ENCODE results near the gene ADAR. TPM values are rescaled to one million over a fixed set of nuclear protein-coding genes. Genes with fewer than 3 reads are reported as not detected.

Gene ADAR
- total RNA-seq, 1 experiment from 2014 or later = 221 TPM

GRCh38 chr1:154558720-154559465 is 49.1 kb downstream of the ADAR start (continued):
- TF ChIP-seq ZNF512 (CRISPR knock-in tag; IDR thresholded peaks at IDR 0.05; ENCODE audit: borderline replicate concordance) (0 out of 2 replicates have a peak, but pooled peaks have one; percentile 74), ZNF219 (CRISPR knock-in tag; IDR thresholded peaks at IDR 0.05; ENCODE audit: borderline replicate concordance) (peak; percentile 92), ZNF263 (CRISPR knock-in tag; IDR thresholded peaks at IDR 0.05; ENCODE audit: low read depth) (0 out of 2 replicates have a peak, but pooled peaks have one; percentile 46), CREM (CRISPR knock-in tag; IDR thresholded peaks at IDR 0.05) (peak; percentile 94), MAX (CRISPR knock-in tag; IDR thresholded peaks at IDR 0.05) (peak; percentile 100), USF2 (CRISPR knock-in tag; IDR thresholded peaks at IDR 0.05) (peak; percentile 97), ELF4 (CRISPR knock-in tag; IDR thresholded peaks at IDR 0.05; ENCODE audit: low read depth) (peak; percentile 75; the same call in 1 of the 2 replicates), EMX1 (CRISPR knock-in tag; IDR thresholded peaks at IDR 0.05) (0 out of 2 replicates have a peak, but pooled peaks have one; percentile 44), CREB1 (CRISPR knock-in tag; IDR thresholded peaks at IDR 0.05) (peak; percentile 95), FOXK1 (CRISPR knock-in tag; IDR thresholded peaks at IDR 0.05) (peak; percentile 98), AFF4 (CRISPR knock-in tag; IDR thresholded peaks at IDR 0.05; ENCODE audit: borderline replicate concordance) (peak; percentile 95; the same call in 1 of the 2 replicates), SMAD4 (CRISPR knock-in tag; IDR thresholded peaks at IDR 0.05) (peak; percentile 47; the same call in 1 of the 2 replicates), JAZF1 (CRISPR knock-in tag; IDR thresholded peaks at IDR 0.05) (no peak)

GRCh38 chr1:154557939-154558719 is 49.9 kb downstream of the ADAR start, which contains the start of gene UBE2Q1:
Gene UBE2Q1 (minus strand): TSS chr1:154558662. CDS start chr1:154558553, 109 bp downstream.
- no peak for TF ChIP-seq ZNF423 (CRISPR knock-in tag; IDR thresholded peaks at IDR 0.05)
- peak within 1 kb of the TSS; percentile 89 for H3K27ac Mint-ChIP-seq
- H3K27me3 Mint-ChIP-seq (ENCODE audit: low read depth) = no peaks in the 10 kb centered on the region
- ATAC-seq = no peak
- CTCF ChIA-PET = interaction anchor here (0.5 to 2.1 kb wide), 5 partner anchors 12 to 320 kb away, joined by 3 to 14 read pairs (median 7); no protein-coding TSS in a partner anchor
- peak; percentile 38 for DNase-seq (ENCODE audit: low spot score)
- H3K4me3 Mint-ChIP-seq = peak within 1 kb of the TSS; percentile 94
- H3K4me1 Mint-ChIP-seq = peaks cover 28% of the 10 kb centered on the region
- POLR2A ChIA-PET = no interaction called here
- H3K9me3 Mint-ChIP-seq = no peaks in the 10 kb centered on the region
- peaks cover 31% of the 10 kb centered on the region for H3K36me3 Mint-ChIP-seq

All from WTC11 (cell line).